Bone marrow (tissue), 2 donors: ENCODE data around the gene MYH16.
"Not testable (repeated sequence)": the region's sequence is repeated elsewhere in the genome, so short reads cannot be mapped to it uniquely, and the experiment has no call there.

ENCODE experiments used
- DNase-seq, 2 donors: peaks; one replicate each; lab custom pipeline; 2025; lab: John Stamatoyannopoulos, UW

Gene MYH16

GRCh38 chr7:99272476-99273045 lies at the start of gene MYH16:
MYH16 (plus strand) TSS chr7:99272839.
- no peak for DNase-seq

- DNase-seq = not testable (repeated sequence)
Observed at GRCh38 chr7:99224263-99224898, 48.3 kb upstream of the MYH16 start.

- no peak for DNase-seq
Observed at GRCh38 chr7:99224899-99225265, 47.8 kb upstream of the MYH16 start.

- DNase-seq = no peak
Observed at GRCh38 chr7:99229234-99229633, 43.4 kb upstream of the MYH16 start.

DNA sequence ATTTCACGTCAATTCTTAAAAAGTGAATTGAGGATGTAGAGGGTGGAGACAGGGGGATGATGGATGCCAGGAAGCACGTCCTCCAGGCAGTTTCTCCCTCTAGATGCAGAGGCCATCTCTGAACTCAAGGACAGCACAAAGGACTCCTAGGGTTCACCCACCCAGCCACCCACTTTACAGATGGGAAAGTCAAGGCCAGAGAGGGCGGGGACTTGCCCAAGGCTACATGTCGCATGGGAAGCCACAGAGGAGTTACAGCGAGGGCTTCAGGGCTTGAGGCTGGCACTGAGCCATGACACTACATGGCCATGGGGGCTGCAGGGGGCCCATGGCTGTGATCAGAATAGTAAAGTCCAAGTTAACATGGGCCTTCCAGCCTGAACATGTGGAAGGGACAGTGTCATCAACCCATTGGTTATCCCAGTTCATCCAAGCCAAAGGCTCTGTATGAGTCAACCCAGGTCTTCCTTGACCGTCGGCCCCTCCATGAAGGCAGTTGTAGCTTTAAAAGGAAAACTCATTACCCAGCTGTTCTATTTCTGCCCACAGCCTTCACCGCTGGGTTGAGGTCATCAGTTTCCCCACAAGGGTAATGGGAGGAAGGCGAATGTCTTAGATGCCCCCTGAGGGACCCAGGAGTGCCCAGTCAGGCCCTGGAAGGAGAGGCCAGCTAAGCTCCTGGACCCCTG lies 40.4 kb upstream of the MYH16 start:
- no peak for DNase-seq

DNA sequence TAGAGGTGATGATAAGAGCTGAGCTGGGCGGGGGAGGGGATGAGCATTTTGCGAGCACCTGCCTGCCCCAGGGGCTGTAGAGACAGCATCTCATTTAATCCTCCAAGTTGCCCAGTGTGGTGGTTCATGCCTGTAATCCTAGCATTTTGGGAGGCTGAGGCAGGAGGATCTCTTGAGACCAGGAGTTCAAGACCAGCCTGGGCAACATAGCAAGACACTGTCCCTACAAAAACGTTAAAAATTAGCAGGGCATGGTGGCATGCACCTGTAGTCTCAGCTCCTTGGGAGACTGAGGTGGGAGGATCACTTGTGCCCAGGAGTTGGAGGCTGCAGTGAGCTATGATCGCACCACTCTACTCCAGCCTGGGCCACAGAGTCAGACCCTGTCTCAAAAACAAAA lies 39.7 kb upstream of the MYH16 start:
- not testable (repeated sequence) for DNase-seq

GRCh38 chr7:99234185-99234584 lies 38.5 kb upstream of the MYH16 start:
- DNase-seq = no peak

DNA sequence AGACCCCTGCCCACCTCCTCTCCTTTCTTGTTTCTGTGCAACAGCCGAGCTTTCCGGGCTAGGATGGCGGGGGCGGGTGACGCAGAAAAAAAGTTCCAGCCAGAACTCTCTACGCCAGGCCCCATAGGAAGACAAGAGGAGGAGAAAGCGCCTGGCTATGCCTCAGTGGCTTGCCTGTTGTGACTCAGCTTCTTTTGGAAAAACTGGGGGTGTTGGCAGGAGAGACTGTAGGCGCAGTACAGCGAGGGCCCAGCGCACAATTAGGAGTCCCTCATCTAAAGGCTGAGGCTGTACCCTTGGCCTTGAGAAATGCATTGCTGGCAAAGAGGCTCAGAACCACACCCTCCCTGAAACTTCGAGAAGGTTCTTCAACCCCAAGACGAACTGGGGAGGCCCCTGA lies 36.7 kb upstream of the MYH16 start:
- no peak for DNase-seq

DNA sequence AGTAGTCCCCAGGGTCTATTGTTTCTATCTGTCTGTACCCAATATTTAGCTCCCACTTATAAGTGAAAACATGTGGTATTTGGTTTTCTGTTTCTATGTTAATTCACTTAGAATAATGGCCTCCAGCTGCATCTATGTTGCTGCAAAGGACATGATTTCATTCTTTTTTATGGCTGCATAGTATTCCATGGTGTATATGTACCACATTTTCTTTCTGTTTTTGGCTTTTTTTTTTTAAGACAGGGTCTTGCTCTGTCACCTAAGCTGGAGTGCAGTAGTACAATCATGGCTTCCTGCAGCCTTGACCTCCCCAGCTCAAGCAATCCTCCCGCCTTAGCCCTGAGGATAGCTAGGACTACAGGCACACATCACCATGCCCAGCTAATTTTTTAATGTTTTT lies 34.8 kb upstream of the MYH16 start:
- DNase-seq = not testable (repeated sequence)

- DNase-seq = no peak
Observed at GRCh38 chr7:99238558-99239341, 33.9 kb upstream of the MYH16 start.

GRCh38 chr7:99242682-99243081 lies 30.0 kb upstream of the MYH16 start:
- no peak for DNase-seq

GRCh38 chr7:99243751-99244337 lies 28.8 kb upstream of the MYH16 start:
- DNase-seq = no peak

GRCh38 chr7:99244939-99245338 lies 27.7 kb upstream of the MYH16 start:
- no peak for DNase-seq

GRCh38 chr7:99248391-99249095 lies 24.1 kb upstream of the MYH16 start:
- DNase-seq = no peak

DNA sequence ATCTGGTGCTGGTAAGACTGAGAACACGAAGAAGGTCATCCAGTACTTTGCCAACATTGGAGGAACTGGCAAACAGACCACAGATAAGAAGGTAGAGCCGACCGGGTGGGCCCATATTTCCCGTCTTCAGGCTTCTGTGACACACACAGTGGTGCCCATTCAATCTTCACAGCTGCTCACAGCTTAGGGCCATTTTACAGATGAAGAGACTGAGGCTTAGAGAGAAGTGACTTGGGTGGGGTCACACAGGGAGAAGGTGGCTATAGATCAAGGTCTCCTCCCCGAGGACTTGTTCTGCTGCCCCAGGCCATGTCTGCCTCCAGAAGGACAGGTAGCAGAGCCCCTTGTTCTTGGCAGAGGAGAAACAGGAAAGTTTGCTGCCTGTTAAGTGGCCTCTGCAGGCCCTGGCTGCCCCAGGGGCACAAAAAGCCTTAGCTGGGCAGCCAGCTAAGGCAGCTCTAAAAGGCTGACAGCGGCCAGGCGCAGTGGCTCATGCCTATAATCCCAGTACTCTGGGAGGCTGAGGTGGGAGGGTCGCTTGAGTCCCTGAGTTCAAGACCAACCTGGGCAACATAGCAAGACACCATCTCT lies 22.6 kb upstream of the MYH16 start:
- DNase-seq = no peak

DNA sequence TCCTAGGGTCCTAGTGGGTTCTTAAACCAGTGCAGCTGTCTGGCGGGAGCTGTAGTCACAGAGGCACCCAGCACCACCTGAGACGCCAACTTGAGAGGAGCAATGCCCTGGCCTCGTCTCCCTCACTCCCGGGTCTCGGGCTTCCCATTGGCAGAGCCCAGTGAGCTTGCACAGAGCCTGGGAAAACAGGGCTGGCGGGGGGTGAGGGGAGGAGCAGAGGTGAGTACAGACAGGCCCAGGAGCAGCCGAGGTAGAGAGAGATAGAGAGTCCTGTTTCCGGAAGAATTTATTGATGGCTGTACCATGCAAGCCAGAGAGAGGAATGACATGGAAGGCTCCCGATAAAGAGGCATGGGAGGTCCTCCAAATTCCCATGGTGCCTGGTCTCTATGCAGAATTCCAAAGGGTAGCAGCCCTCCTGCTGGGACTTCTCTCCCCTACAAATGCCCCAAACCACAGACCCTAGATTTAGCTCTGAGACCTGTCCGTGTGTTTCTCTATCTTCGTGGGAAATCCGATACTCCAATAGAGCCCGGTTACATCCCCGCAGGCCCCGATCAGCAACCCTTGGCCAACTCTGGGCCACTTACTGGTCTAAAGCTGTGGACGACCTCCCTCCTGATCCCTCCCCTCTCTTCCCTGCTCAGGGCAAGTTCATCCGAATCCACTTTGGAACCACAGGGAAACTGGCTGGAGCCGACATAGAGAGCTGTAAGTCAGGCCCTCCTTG lies 20.3 kb upstream of the MYH16 start:
- DNase-seq = no peak

- DNase-seq = no peak
Observed at GRCh38 chr7:99253369-99253768, 19.3 kb upstream of the MYH16 start.

DNA sequence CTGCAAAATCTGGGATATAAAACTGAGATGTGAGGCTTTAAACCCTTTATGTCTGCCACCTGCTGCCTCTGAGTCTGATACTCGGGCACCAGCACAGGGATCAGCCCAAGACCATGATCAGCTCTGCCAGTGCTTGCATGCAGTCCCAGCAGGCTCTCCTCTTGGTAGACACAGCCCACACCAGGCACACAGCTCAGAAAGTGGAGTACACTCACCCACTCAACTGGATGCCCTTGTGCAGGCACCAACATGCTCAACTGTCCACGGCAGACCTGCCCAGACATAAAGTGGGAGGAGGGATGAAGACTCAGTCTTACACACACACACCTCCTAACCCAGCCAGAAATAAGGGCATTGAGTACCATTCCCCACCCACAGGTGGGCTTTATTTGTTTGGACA lies 18.2 kb upstream of the MYH16 start:
- DNase-seq = no peak

GRCh38 chr7:99255463-99255862 lies 17.2 kb upstream of the MYH16 start:
- DNase-seq = no peak

- DNase-seq = no peak
Observed at GRCh38 chr7:99257065-99257464, 15.6 kb upstream of the MYH16 start.

DNA sequence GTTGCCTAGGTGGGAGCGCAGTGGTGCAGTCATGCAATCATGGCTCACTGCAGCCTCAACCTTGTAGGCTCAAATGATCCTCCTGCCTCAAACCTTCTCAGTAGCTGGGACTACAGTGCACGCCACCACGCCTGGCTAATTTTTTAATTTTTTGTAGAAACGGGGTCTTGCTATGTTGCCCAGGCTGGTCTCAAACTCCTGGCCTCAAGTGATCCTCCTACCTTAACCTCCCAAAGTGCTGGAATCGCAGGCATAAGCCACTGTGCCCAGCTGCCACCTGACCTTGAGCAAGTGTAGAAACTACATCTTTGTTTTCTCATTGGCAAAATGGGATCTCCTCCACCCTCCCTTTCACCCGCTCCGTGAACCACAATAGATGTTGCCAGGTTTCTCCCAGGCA lies 15.0 kb upstream of the MYH16 start:
- DNase-seq = no peak
